Keratinocyte (primary cell): Measurements from ENCODE around the gene RAB38.

Experiments used
- CTCF ChIP-seq, 3 experiments: IDR thresholded peaks in 1 of 3; conservative IDR thresholded peaks in 1 of 3; optimal IDR thresholded peaks in 1 of 3; 2 replicates in 2 of 3; 3 replicates in 1 of 3; pipeline versions ENCODE3 to v1.5.1; 2011; ENCODE audit warnings: low read length in 3 of 3, mild to moderate bottlenecking in 3 of 3, moderate library complexity in 2 of 3, control low read depth in 1 of 3, inconsistent platforms in 1 of 3; ENCODE audit not compliant: insufficient read depth in 2 of 3; ENCODE audit errors: extremely low read depth in 1 of 3
- EZH2 ChIP-seq: IDR thresholded peaks from one replicate; pipeline ENCODE4 v1.6.1; 2012; ENCODE audit warnings: inconsistent platforms, mild to moderate bottlenecking, low read length, moderate library complexity

DNA sequence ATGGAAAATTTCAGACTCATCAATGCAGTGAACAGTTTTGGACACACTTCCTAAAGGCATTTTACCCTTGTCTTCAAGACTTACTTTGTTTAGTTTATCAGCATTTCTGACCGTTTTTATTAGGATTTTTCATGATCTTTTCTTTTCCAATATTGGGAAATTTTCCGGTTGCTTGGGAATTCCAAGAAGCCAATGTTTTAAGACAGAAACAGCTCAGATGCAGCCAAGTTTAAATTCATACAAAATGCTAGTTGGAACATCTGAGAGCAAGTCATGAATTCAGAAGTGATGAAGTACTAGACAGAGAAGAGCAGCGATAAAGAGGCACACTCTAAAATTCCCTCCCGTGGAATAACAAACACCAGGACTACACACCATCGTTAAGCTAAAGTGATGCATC, 68.6 kb downstream of the RAB38 start:
- TF ChIP-seq CTCF (optimal IDR thresholded peaks at IDR 0.05 in 1 of 3, IDR thresholded peaks at IDR 0.05 in 1 of 3, conservative IDR thresholded peaks at IDR 0.05 in 1 of 3; ENCODE audit: extremely low read depth in 1 of 3, insufficient read depth in 2 of 3, low read length in 3 of 3) (no peak), EZH2 (no peak)
